ENCODE data around the gene C5orf15. TPM values are rescaled to one million over a fixed set of nuclear protein-coding genes. Genes with fewer than 3 reads are reported as not detected.
A peak's percentile ranks its signal among the peaks of the same experiment; 100 is the strongest.

The C5orf15 gene
- total RNA-seq, 1 experiment from 2014 or later, result 28.8 TPM

- no peak for TF ChIP-seq YY1 (IDR thresholded peaks at IDR 0.05; ENCODE audit: extremely low read depth, insufficient replicate concordance, low read depth, low read length)
- TF ChIP-seq EZH2 (IDR thresholded peaks at IDR 0.05), result no peak
Observed at GRCh38 chr5:134008266-134008749, 39.9 kb upstream of the C5orf15 start (continued).

DNA sequence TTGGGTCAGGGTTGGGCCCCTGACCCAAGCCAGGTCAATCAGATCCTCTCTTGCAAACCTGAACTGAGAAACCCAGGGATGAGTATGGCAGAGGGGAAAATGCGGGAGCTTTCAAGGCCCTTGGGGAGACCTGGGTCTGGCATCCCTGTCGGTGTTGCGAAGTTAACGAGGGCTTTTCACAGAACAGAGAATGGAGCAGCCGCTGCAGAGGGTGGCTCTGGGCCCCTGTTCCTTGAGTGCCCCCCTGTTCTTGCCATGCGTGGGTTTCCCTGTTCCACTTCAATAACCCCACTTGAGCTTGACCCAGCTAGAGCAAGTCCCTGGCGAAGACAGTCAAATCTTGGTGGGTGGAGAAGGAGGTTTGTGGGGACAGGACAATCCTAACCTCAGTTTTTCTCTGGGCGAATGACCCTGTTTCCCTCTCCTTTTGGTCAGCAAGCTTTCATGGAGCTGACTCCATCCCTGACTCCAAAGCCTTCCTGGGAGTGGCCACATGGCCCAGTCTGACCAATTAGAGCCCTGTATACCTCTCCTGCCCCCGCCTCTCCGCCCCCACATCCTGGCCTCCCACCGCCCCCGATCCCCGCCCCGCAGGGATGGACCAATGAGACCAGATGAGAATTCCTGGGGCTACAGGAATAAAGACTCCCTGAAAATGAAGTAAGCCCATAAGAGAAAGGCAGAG lies 39.3 kb upstream of the C5orf15 start:
- peak overlapping the region; percentile 20 for H2AFZ ChIP-seq (ENCODE audit: low read depth, low read length, poor library complexity, severe bottlenecking)
- H3K4me3 ChIP-seq (replicated peaks in 1 of 2; ENCODE audit: low read depth in 1 of 2, low read length in 2 of 2), result no peak overlapping the region
- no peak overlapping the region for H3K27ac ChIP-seq (ENCODE audit: low read depth, low read length)
- BruUV-seq (replicated peaks), result no TSS peak
- peaks cover 17 to 30% of the 10 kb centered on the region in 2 experiments for H3K4me1 ChIP-seq (ENCODE audit: control insufficient read depth in 1 of 2, insufficient read depth in 2 of 2, low read length in 2 of 2)
- DNase-seq (ENCODE audit: low read depth, low spot score) (no peak), ATAC-seq (no peak)
- CTCF ChIA-PET, result no interaction called here
- peak overlapping the region; percentile 32; the same call in 1 of the 2 replicates for H3K4me2 ChIP-seq (ENCODE audit: low read length)
- intact Hi-C loops (cut with micrococcal nuclease), result no loop called here
- no peaks in the 10 kb centered on the region for H3K9me3 ChIP-seq (ENCODE audit: control insufficient read depth in 1 of 2, insufficient read depth in 1 of 2, low read depth in 1 of 2, low read length in 2 of 2)
- H3K36me3 ChIP-seq (ENCODE audit: control insufficient read depth in 1 of 2, insufficient read depth in 2 of 2, low read length in 2 of 2), result peaks cover 3 to 5% of the 10 kb centered on the region in 2 experiments; a peak in 2 of 4 replicates
- no peak overlapping the region for H3K9ac ChIP-seq (ENCODE audit: low read length)
- TF ChIP-seq, protein P1, sequence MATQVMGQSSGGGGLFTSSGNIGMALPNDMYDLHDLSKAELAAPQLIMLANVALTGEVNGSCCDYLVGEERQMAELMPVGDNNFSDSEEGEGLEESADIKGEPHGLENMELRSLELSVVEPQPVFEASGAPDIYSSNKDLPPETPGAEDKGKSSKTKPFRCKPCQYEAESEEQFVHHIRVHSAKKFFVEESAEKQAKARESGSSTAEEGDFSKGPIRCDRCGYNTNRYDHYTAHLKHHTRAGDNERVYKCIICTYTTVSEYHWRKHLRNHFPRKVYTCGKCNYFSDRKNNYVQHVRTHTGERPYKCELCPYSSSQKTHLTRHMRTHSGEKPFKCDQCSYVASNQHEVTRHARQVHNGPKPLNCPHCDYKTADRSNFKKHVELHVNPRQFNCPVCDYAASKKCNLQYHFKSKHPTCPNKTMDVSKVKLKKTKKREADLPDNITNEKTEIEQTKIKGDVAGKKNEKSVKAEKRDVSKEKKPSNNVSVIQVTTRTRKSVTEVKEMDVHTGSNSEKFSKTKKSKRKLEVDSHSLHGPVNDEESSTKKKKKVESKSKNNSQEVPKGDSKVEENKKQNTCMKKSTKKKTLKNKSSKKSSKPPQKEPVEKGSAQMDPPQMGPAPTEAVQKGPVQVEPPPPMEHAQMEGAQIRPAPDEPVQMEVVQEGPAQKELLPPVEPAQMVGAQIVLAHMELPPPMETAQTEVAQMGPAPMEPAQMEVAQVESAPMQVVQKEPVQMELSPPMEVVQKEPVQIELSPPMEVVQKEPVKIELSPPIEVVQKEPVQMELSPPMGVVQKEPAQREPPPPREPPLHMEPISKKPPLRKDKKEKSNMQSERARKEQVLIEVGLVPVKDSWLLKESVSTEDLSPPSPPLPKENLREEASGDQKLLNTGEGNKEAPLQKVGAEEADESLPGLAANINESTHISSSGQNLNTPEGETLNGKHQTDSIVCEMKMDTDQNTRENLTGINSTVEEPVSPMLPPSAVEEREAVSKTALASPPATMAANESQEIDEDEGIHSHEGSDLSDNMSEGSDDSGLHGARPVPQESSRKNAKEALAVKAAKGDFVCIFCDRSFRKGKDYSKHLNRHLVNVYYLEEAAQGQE (IDR thresholded peaks at IDR 0.05; ENCODE audit: low read depth), result no peak
- TF ChIP-seq TCF7L2 (IDR thresholded peaks at IDR 0.05; ENCODE audit: borderline replicate concordance, extremely low read depth, insufficient read depth, insufficient read length) (no peak), YY1 (IDR thresholded peaks at IDR 0.05; ENCODE audit: extremely low read depth, insufficient replicate concordance, low read depth, low read length) (no peak), CEBPB (IDR thresholded peaks at IDR 0.05; ENCODE audit: low read depth) (no peak), ZFX (IDR thresholded peaks at IDR 0.05) (no peak), POLR2AphosphoS5 (IDR thresholded peaks at IDR 0.05; ENCODE audit: low read depth, low read length) (no peak), RAD21 (IDR thresholded peaks at IDR 0.05; ENCODE audit: low read depth) (no peak), EGR1 (IDR thresholded peaks at IDR 0.05; ENCODE audit: low read depth) (no peak), EZH2 (IDR thresholded peaks at IDR 0.05) (no peak), SIN3A (IDR thresholded peaks at IDR 0.05; ENCODE audit: low read depth) (no peak), CTCF (IDR thresholded peaks at IDR 0.05 in 2 of 3, conservative IDR thresholded peaks at IDR 0.05 in 1 of 3; ENCODE audit: borderline replicate concordance in 1 of 3, insufficient read depth in 1 of 3, low read depth in 2 of 3, low read length in 2 of 3) (no peak), FOSL1 (IDR thresholded peaks at IDR 0.05; ENCODE audit: low read depth) (no peak), EZH2phosphoT487 (IDR thresholded peaks at IDR 0.05; ENCODE audit: borderline replicate concordance) (no peak)
- TF ChIP-seq, protein P2, sequence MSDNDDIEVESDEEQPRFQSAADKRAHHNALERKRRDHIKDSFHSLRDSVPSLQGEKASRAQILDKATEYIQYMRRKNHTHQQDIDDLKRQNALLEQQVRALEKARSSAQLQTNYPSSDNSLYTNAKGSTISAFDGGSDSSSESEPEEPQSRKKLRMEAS (IDR thresholded peaks at IDR 0.05), result no peak
- H4K20me1 ChIP-seq (ENCODE audit: insufficient read depth), result peaks cover 3% of the 10 kb centered on the region; the same call in 1 of the 2 replicates
- H3K27me3 ChIP-seq (ENCODE audit: insufficient read depth, low read length), result no peaks in the 10 kb centered on the region
- POLR2A ChIA-PET, result no interaction called here
- H3K79me2 ChIP-seq (ENCODE audit: insufficient read depth, low read length), result peaks cover 33% of the 10 kb centered on the region
- RAD21 ChIA-PET (ENCODE audit: low non-redundant PET in 1 of 2, low total read pairs in 2 of 2, uncharacterized antibody in 2 of 2, unreplicated experiment in 2 of 2), result no interaction called here
- no peaks in the 10 kb centered on the region for H3K9me2 ChIP-seq (ENCODE audit: insufficient read depth)

All from HCT116 (cell line).